22Rv1 (cell line): Measurements from ENCODE around the gene GPHN.

ENCODE experiments used
- CTCF ChIP-seq: fragments of 450-650 bp; IDR thresholded peaks from 2 replicates; pipeline ENCODE4 v1.5.1; 2017; ENCODE audit warnings: mild to moderate bottlenecking
- ZFX ChIP-seq: fragments of 450-650 bp; IDR thresholded peaks from 2 replicates; pipeline ENCODE4 v1.6.1; 2017; ENCODE audit warnings: antibody characterized with exemption, borderline replicate concordance

GRCh38 chr14:66752109-66752508 lies 244.2 kb downstream of the GPHN start:
- TF ChIP-seq CTCF (no peak), ZFX (no peak)
